CD8-positive, alpha-beta memory T cell (primary cell): Measurements from ENCODE around the gene SLCO2A1. TPM values are rescaled to one million over a fixed set of nuclear protein-coding genes. Genes with fewer than 3 reads are reported as not detected.

Experiments used
- CTCF ChIA-PET: fragments of 350-600 bp; sonication (Branson Sonifier 250); formaldehyde crosslinking; loops from one replicate; lab custom pipeline; 2021; ENCODE audit warnings: antibody characterized with exemption; lab: Charles Lee
- POLR2A ChIA-PET: fragments of 350-600 bp; sonication (Branson Sonifier 250); formaldehyde crosslinking; loops from one replicate; lab custom pipeline; 2021; ENCODE audit warnings: antibody characterized with exemption; lab: Charles Lee
- DNase-seq, 5 donors: peaks; one replicate each; pipeline versions ENCODE4 v3.0.0 to v3.0.0-alpha.2; 2020 to 2022; ENCODE audit warnings: mixed read lengths in 1 of 5
- H3K27ac ChIP-seq: one replicate; pipeline ENCODE4 v1.7.0; 2013; ENCODE audit warnings: low read depth, mild to moderate bottlenecking, low read length, moderate library complexity
- H3K27me3 ChIP-seq: 2 replicates; pipeline ENCODE4 v1.7.0; 2013; ENCODE audit warnings: low read length, mild to moderate bottlenecking; ENCODE audit not compliant: insufficient read depth, poor library complexity, severe bottlenecking
- H3K36me3 ChIP-seq: 2 replicates; pipeline ENCODE4 v1.7.0; 2013; ENCODE audit warnings: mild to moderate bottlenecking, low read length, moderate library complexity; ENCODE audit not compliant: insufficient read depth
- H3K4me1 ChIP-seq: 2 replicates; pipeline ENCODE4 v1.7.0; 2013; ENCODE audit warnings: mild to moderate bottlenecking, low read length, moderate library complexity; ENCODE audit not compliant: insufficient read depth
- H3K4me3 ChIP-seq: 2 replicates; pipeline ENCODE4 v1.7.0; 2013; ENCODE audit warnings: mild to moderate bottlenecking, low read length
- H3K9me3 ChIP-seq: 2 replicates; pipeline ENCODE4 v1.7.0; 2013; ENCODE audit warnings: mild to moderate bottlenecking, low read length
- H3K27ac Mint-ChIP-seq, 8 donors: one replicate each; pipeline ENCODE4 v1.8.0; 2020 to 2021; ENCODE audit warnings: mixed read lengths in 8 of 8, mild to moderate bottlenecking in 6 of 8, inconsistent platforms in 3 of 8, moderate library complexity in 3 of 8
- H3K27me3 Mint-ChIP-seq, 2 donors: one replicate each; pipeline ENCODE4 v1.8.0; 2020 to 2021; ENCODE audit warnings: mixed read lengths in 2 of 2, mild to moderate bottlenecking in 1 of 2, moderate library complexity in 1 of 2
- H3K36me3 Mint-ChIP-seq, 3 donors: one replicate each; pipeline ENCODE4 v1.8.0; 2020 to 2021; ENCODE audit warnings: mixed read lengths in 3 of 3, inconsistent platforms in 1 of 3, mild to moderate bottlenecking in 1 of 3
- H3K4me1 Mint-ChIP-seq, 3 donors: one replicate each; pipeline ENCODE4 v1.8.0; 2020 to 2021; ENCODE audit warnings: mixed read lengths in 3 of 3, inconsistent platforms in 1 of 3, mild to moderate bottlenecking in 1 of 3
- H3K4me3 Mint-ChIP-seq, 7 donors: one replicate each; pipeline ENCODE4 v1.8.0; 2020 to 2021; ENCODE audit warnings: mixed read lengths in 7 of 7, mild to moderate bottlenecking in 6 of 7, moderate library complexity in 4 of 7, inconsistent platforms in 2 of 7
- H3K9me3 Mint-ChIP-seq, 5 donors: one replicate each; pipeline ENCODE4 v1.8.0; 2020 to 2022; ENCODE audit warnings: mixed read lengths in 5 of 5, mild to moderate bottlenecking in 3 of 5, moderate library complexity in 2 of 5, inconsistent platforms in 1 of 5
- polyA plus RNA-seq: library from polyadenylated mRNA; unstranded; fragments of 300-500 nt; fragmentation: Illumina TruSeq; gene quantifications from one replicate; pipeline ENCODE4 v1.2.3, GENCODE V29; 2021
- total RNA-seq, 2 experiments: library from RNA; stranded (reverse); gene quantifications; one replicate each; pipeline ENCODE4 v1.2.3, GENCODE V29; 2021

Gene SLCO2A1
- total and polyA plus RNA-seq, 3 experiments from 2014 or later: not detected

DNA sequence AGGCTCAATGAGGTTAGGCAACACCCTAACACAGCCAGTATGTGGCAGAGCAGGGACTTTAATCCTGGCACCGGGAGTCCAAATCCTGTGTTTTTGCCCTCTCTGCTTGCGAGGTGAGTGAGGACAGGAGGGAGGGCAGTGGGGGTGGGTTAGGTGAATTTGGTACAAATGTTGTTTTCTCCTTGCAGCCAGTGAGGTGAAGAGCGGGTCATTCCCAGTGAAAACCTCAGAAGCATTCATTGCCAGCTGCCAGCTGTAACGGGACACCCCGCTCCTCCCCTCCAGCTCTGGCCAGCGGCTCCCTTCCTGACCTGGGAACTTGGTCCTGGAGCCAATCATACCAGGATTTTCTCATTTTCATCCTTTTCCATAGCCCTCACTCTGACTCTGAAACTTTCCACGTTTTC is 88.3 kb downstream of the SLCO2A1 start:
- Histone ChIP-seq H3K36me3 (no peaks in the 10 kb centered on the region), H3K27me3 (no peaks in the 10 kb centered on the region), H3K9me3 (no peaks in the 10 kb centered on the region), H3K4me1 (no peaks in the 10 kb centered on the region), H3K27ac (no peak overlapping the region), H3K4me3 (no peak overlapping the region)
- Mint-ChIP-seq H3K27me3 (peaks cover 5 to 16% of the 10 kb centered on the region in 2 donors), H3K4me3 (no peak overlapping the region), H3K27ac (no peak overlapping the region), H3K4me1 (peaks cover 4 to 6% (median 6%) of the 10 kb centered on the region in 3 donors), H3K9me3 (no peaks in the 10 kb centered on the region), H3K36me3 (peaks cover 0 to 2% (median 0%) of the 10 kb centered on the region in 3 donors)
- ChIA-PET CTCF (no interaction called here), POLR2A (no interaction called here)
- no peak for DNase-seq

DNA sequence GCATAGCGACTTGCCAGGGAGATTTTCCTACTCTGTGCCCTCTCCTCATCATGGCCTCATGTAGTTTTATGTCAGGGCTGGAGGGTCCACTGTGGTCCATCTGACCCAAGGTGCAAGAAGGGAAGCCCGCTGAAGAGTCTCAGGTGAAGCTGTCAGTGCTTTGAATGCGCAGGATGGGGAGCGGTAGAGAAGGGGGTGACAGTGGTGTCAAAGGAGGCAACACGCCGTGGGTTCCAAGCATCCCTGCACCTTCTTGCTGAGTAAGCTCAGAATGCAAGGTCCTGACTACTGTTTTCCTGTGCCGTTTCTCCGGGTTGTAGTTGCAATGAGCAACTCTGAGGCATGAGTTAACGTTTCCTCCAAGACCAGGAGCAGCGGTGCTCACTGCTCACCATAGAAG is 89.2 kb downstream of the SLCO2A1 start:
- Histone ChIP-seq H3K36me3 (no peaks in the 10 kb centered on the region), H3K4me1 (no peaks in the 10 kb centered on the region), H3K27me3 (no peaks in the 10 kb centered on the region), H3K4me3 (no peak overlapping the region), H3K9me3 (no peaks in the 10 kb centered on the region), H3K27ac (no peak overlapping the region)
- Mint-ChIP-seq H3K9me3 (no peaks in the 10 kb centered on the region), H3K4me1 (peaks cover 4 to 6% (median 6%) of the 10 kb centered on the region in 3 donors), H3K27ac (no peak overlapping the region), H3K4me3 (no peak overlapping the region), H3K27me3 (peaks cover 5 to 17% of the 10 kb centered on the region in 2 donors), H3K36me3 (peaks cover 0 to 2% (median 0%) of the 10 kb centered on the region in 3 donors)
- DNase-seq: no peak
- ChIA-PET CTCF (no interaction called here), POLR2A (no interaction called here)

DNA sequence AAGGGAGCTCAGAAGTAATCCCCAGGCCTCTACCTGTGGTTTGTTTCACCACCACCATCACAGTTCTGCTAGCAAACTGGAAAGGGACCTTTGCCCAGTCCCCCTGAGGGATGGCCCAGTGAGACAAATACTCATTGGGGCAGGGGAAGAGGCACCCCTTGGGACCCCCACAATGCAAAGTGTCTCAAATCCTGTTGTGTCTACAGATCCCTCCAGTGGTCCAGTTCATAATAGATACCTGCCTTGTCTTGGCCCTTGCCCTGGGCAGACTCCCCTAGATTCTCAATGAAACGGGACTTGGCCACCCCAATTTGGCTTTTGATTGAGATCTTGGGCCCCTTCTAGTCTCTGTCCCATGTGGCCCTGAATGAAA is 90.3 kb downstream of the SLCO2A1 start:
- no peak for DNase-seq
- Mint-ChIP-seq H3K27ac (no peak overlapping the region), H3K4me1 (peaks cover 4 to 6% (median 6%) of the 10 kb centered on the region in 3 donors), H3K36me3 (peaks cover 0 to 2% (median 0%) of the 10 kb centered on the region in 3 donors), H3K4me3 (peak overlapping the region in 1 of 7 donors; percentile 40), H3K9me3 (no peaks in the 10 kb centered on the region), H3K27me3 (peaks cover 4 to 19% of the 10 kb centered on the region in 2 donors)
- CTCF ChIA-PET: no interaction called here
- POLR2A ChIA-PET: no interaction called here
- Histone ChIP-seq H3K36me3 (no peaks in the 10 kb centered on the region), H3K27me3 (no peaks in the 10 kb centered on the region), H3K27ac (no peak overlapping the region), H3K4me3 (no peak overlapping the region), H3K9me3 (no peaks in the 10 kb centered on the region), H3K4me1 (no peaks in the 10 kb centered on the region)

DNA sequence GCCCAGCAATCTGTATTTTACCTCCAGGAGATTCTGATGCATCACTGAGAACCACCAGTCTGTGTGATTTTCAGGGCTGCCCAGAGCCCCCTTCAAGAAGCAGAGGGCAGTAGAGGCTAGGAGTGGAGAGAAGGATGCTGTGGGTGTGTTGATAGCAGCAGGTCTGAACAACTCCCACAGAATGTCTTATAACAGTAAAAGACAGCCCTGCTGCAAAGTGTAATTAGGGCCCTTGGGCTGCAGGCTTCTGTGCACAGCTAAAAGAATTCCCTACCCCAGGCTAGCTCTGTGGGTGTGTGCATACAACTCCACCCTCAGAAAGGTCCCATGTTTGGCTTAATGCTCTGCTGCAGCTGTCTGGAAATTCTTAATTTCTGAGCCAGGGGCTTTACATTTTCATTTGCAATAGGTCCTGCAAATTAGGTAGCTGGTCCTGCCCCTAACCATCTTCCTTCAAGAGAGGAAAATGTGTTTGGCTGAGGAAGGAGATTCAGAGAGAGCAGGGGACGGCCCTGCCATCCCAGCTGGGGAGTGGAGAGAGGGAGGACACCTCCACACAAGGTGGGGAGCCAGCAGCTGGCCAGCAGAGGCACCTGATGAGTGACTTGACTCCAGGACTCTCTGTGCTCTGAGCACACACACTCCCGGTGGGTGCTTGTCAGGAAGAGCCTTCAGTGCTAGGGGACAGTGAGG is 90.8 kb downstream of the SLCO2A1 start:
- no peak overlapping the region for H3K4me3 Mint-ChIP-seq
- no peak overlapping the region for H3K27ac Mint-ChIP-seq
- H3K27me3 Mint-ChIP-seq: peaks cover 4 to 19% of the 10 kb centered on the region in 2 donors
- Histone ChIP-seq H3K36me3 (no peaks in the 10 kb centered on the region), H3K4me3 (no peak overlapping the region), H3K27me3 (no peaks in the 10 kb centered on the region), H3K9me3 (no peaks in the 10 kb centered on the region), H3K4me1 (no peaks in the 10 kb centered on the region), H3K27ac (no peak overlapping the region)
- peaks cover 0 to 2% (median 0%) of the 10 kb centered on the region in 3 donors for H3K36me3 Mint-ChIP-seq
- H3K9me3 Mint-ChIP-seq: no peaks in the 10 kb centered on the region
- peaks cover 4 to 6% (median 4%) of the 10 kb centered on the region in 3 donors for H3K4me1 Mint-ChIP-seq
- CTCF ChIA-PET: no interaction called here
- POLR2A ChIA-PET: no interaction called here
- no peak for DNase-seq

DNA sequence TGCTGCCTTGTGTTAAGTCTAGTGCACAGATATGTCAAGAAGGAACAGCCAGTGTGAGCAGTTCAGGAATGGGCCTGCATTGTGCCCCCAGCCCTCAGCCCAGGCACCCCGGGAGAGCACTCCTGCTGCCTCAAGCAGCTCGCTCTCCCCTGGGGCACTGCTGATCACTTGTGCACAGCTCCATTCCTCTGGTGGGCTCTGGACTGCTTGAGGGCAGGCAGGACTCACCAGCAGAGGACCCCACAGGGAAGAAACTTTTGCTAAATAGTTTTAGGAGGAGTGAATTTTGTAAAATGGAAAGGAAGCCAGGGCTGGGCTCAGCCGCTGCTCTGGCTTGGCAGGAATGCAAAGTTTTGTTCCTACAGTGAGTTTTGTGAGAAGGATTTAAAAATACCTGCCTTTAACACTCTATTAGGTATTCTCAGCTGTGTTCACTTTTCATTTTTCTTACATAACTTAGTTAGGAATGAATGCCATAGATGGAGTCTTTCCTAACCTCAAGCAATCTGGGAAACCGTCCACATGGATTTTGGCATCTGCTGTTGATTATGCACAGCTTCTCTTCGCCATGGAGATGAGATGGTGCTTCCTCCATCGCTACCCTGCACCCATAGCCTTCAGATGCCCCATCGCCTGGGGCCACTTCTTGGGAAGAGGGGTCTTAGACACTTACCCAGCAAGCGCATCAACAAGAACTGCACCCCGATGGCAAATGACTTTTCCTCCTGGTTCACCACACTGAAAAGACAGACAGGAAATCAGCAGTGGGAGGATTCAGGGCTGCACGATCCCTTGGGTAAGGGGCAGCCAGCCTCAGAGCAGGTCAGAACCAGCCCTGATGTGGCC is 91.7 kb downstream of the SLCO2A1 start:
- CTCF ChIA-PET: no interaction called here
- no peak overlapping the region for H3K27ac Mint-ChIP-seq

DNA sequence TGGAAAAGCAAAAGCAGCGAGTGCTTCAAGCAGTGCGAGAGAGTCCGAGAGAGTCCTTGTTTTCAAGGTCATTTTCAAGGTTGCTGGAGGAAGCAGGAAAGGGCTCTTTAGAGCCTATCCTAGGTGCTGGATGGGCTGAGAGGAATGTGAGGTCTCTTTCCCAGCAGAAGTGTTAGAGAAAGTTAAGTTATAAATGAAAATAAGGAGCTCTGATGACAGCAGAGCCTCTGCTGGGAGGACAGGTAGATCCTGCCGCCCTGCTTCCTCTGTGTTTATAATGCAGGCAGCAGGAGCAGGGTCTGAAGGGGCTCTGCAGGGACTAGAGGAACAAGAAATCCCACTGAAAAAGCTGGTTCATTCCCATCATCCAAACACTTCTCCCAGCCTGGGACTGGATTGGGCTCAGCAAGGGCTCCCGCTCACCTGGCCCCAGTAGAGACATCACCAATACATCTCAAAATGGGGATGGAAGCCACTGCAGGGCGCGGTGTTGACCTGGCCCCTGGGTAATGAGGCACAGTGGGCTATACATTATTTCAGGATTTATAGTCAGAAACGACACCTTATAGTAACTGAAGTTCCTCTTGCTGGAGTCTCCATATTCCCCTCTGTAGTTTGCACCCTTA is 92.6 kb downstream of the SLCO2A1 start:
- no peaks in the 10 kb centered on the region for H3K9me3 Mint-ChIP-seq
- Histone ChIP-seq H3K27me3 (no peaks in the 10 kb centered on the region), H3K27ac (no peak overlapping the region), H3K36me3 (no peaks in the 10 kb centered on the region), H3K4me1 (no peaks in the 10 kb centered on the region), H3K9me3 (no peaks in the 10 kb centered on the region), H3K4me3 (no peak overlapping the region)
- CTCF ChIA-PET: no interaction called here
- POLR2A ChIA-PET: no interaction called here
- H3K36me3 Mint-ChIP-seq: no peaks in the 10 kb centered on the region
- no peak for DNase-seq
- H3K4me1 Mint-ChIP-seq: peaks cover 0 to under 1% (median 0%) of the 10 kb centered on the region in 3 donors
- no peak overlapping the region for H3K27ac Mint-ChIP-seq
- peaks cover 4 to 11% of the 10 kb centered on the region in 2 donors for H3K27me3 Mint-ChIP-seq
- no peak overlapping the region for H3K4me3 Mint-ChIP-seq

More for the DNA sequence above, 91.7 kb downstream of the SLCO2A1 start:
- POLR2A ChIA-PET: no interaction called here
- no peaks in the 10 kb centered on the region for H3K9me3 ChIP-seq
- no peaks in the 10 kb centered on the region for H3K9me3 Mint-ChIP-seq
- H3K27ac ChIP-seq: no peak overlapping the region
- H3K27me3 Mint-ChIP-seq: peaks cover 4 to 18% of the 10 kb centered on the region in 2 donors
- no peak overlapping the region for H3K4me3 ChIP-seq
- peaks cover 4 to 6% (median 4%) of the 10 kb centered on the region in 3 donors for H3K4me1 Mint-ChIP-seq
- no peak overlapping the region for H3K4me3 Mint-ChIP-seq
- H3K36me3 ChIP-seq: no peaks in the 10 kb centered on the region
- peaks cover 0 to 2% (median 0%) of the 10 kb centered on the region in 3 donors for H3K36me3 Mint-ChIP-seq
- DNase-seq: no peak
- no peaks in the 10 kb centered on the region for H3K4me1 ChIP-seq
- no peaks in the 10 kb centered on the region for H3K27me3 ChIP-seq

DNA sequence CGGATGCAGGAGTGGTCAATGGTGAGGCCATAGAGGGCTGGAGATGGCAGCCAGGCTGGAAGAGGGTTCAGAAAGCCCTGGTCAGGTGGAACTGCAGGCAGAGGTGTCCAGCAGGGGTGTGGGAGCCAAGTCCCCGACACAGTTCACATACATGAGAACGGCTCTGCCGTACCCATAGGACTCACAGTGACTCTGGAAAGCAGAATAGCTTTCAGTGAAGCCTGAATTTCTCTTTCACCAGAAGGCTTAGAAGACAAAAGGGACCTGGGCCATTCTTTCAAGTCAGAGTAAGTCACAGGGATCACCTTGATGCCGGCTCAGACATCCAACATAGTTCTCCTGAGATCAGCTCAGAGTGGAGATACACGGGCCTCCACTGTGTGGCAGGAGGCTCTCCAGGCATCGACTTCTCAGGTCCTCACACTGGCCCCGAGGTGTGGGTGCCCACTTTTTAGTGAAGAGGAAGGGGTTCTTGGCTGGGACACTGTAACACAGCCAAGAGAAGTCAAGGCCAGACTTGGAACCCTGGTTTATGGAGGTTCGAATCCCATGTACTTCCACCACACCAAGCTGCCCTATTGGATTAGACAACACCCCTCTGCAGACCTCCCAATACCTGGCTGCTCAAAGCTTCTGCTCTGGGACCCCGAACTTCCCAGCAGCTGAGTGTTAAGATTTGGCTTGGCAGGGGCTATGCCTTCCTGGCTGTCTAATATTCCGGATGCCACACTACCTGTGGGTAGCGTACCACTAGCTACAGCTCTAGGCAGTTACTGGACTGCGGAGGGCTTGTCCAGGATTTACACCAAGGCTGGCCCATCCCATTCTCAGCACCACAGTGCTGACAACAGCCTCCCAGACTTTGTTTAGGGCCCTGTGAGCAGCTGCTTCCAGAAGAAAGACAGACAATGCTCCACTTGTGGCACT is 93.6 kb downstream of the SLCO2A1 start:
- no peaks in the 10 kb centered on the region for H3K9me3 ChIP-seq
- no peak for DNase-seq
- no peak overlapping the region for H3K27ac Mint-ChIP-seq

More for the DNA sequence above, 93.6 kb downstream of the SLCO2A1 start:
- no peaks in the 10 kb centered on the region for H3K36me3 ChIP-seq
- H3K4me3 ChIP-seq: no peak overlapping the region
- ChIA-PET CTCF (no interaction called here), POLR2A (no interaction called here)
- H3K27me3 ChIP-seq: no peaks in the 10 kb centered on the region
- H3K27me3 Mint-ChIP-seq: peaks cover 5 to 8% of the 10 kb centered on the region in 2 donors
- H3K4me1 Mint-ChIP-seq: no peaks in the 10 kb centered on the region
- no peaks in the 10 kb centered on the region for H3K9me3 Mint-ChIP-seq
- no peaks in the 10 kb centered on the region for H3K36me3 Mint-ChIP-seq
- H3K27ac ChIP-seq: no peak overlapping the region
- no peak overlapping the region for H3K4me3 Mint-ChIP-seq
- H3K4me1 ChIP-seq: no peaks in the 10 kb centered on the region
